HG03060 (cell line): ENCODE data around the gene SORCS3.

Experiments used
- ATAC-seq: cut with Tn5 transposase; IDR thresholded peaks from one replicate; pipeline ENCODE4 v1.9.1; 2021; ENCODE audit warnings: low read depth, moderate number of reproducible peaks; ENCODE audit not compliant: unreplicated experiment

Gene SORCS3

DNA sequence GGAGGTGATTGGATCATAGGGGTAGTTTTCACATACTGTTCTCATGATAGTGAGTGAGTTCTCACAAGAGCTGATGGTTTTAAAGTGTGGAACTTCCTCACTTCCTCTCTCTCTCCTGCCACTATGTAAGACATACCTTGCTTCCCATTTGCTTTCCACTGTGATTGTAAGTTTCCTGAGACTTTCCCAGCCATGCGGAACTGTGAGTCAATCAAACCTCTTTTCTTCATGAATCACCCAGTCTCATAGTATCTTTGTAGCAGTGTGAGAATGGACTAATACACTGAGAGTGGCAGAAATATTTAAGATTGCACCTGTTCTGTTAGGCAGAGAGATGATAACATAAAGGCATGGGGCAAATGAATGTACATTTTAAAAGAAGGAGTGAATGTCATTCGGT lies 507.8 kb downstream of the SORCS3 start:
- ATAC-seq: no peak

DNA sequence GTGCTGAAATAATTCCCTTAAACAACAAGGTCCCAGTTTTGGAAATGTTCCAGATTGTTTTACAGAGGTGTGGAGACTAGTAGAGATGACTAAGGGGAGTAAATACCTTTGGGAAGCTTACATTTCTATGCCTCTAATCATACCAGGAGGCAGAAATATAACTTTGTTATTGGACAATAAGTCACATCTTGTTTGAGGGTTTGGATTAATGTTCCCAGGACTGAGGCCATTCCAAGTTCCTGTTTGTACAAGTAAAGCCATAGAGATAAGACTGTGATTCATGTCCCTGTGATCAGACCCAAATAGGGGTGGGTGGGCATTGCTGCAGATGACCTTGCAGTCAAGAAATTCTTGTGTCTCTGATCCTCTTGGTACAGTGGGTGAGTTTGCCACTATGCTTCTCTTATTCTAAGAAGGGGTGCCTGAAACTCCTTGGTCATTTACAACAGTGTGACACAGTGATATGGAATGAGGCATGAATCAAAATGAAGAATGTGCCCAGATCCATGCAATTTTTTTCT lies 508.3 kb downstream of the SORCS3 start:
- ATAC-seq: no peak

DNA sequence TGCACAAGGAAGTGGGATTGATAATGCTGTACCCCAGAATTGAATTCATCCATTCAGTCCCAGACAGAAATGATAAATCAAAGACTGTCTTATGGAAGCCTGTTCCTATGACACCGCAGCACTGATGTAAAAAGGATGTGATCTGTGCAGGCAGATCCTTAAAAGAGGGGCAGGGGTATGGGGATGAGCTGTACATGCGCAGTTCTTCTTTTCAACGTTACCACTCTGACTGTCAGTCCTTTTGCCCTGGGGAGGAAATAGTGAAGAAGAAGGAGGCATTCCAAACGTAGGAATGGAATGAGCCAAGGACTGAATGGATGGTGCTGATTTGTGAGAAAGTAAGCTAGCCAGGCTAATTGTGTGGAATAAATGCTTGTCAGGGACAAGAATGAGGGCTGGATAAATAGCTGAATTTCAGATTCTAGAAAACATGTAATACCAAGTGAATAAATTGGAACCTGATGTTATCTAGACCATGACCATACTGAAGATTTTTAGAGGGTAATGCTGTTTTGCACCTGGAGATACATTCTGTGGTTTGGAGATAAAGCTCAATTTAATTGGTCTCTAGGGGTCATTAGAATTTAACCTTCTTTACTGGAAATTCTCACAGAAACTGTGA lies 509.3 kb downstream of the SORCS3 start:
- no peak for ATAC-seq

DNA sequence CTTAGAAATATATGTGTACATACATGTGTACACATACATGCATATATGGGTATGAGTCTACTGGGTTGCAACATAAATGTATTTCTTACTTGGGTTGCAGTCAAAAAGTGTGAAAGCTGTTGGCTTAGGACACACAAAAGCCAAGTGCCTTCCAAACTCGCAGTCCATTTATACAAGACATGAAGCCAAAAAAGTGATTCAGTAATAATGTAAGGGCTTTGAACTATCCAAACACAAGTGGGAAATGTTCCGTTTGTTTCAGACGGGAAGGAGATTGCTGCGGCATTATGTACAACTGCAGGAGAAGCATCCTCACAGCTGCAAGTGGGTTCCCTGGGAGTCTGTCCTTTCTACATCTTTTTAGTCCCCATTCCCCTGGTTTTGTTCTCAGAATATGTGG lies 513.6 kb downstream of the SORCS3 start:
- no peak for ATAC-seq

DNA sequence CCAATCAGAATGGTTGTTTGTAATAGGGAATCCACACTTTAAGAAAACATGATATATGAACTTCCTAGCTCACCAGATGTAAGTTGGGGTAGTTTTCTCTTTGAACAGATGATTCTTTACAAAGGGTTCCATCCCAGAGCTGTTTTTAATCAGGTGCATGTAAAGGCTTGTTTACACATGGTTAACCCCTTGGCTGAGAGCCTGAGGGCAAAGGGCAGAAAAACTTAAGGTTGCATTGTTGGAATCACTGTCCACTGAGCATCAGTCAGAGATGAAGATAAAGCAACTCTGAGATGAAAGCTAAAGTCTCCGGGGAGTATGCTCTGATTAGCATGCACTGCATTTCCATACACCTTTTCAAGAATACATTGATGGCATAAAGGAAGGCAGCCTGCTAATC lies 518.2 kb downstream of the SORCS3 start:
- ATAC-seq: no peak

DNA sequence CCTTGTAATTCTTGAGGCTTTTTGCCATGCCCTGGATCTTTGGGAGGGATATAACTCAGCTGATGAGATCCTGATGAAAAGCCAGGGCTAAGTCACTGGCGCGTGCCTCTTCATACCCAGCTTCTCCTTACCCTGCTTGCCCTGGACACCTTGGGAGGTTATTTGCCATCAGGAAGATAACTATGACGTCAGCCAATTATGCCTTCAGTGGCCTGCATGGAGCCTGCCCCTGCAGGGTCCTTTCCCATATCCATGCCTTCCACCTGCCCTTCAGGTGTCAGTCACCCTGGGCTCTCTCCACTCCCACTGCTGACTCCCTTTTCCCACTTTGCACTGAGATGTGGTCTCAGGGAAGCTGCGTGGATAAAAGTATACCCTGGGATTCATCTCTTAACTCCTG lies 520.1 kb downstream of the SORCS3 start:
- ATAC-seq: no peak

DNA sequence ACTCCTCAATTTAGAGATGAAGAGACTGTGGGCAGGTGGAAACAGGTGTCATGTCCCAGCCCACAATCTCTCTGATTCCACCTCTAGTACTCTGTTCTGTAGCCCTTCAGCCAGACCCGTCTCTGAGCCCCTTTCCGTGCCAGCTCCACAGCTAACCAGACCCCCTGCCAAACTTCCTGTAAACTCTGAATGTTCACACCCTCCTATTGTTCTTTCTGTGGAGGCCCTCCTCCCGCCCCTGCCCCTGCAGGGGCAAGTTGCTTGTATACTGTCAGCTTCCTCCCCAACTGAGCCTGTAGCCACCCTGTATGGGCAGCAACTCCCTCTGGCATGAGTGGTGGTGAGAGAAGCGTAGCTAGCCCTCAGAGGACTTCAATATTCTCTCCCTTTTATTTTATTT lies 520.7 kb downstream of the SORCS3 start:
- no peak for ATAC-seq

DNA sequence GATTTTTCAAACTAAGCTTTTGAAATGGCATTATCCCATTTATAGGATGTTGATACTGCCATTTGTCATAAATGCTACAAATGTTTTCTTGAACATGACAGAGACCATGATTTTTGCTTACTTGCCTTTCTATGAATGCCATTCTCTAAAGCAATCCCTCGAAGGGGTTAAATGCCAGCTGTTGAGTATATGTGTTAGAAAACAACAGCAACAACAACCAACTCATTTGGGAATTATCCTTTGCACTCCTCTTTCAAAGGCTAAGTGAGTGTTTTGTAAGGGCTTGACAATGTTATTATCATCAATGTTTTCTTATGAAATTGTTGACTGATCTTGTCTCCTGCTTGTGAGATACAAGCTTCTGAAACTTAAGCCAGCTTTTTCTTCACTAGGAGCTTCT lies 529.4 kb downstream of the SORCS3 start:
- no peak for ATAC-seq

DNA sequence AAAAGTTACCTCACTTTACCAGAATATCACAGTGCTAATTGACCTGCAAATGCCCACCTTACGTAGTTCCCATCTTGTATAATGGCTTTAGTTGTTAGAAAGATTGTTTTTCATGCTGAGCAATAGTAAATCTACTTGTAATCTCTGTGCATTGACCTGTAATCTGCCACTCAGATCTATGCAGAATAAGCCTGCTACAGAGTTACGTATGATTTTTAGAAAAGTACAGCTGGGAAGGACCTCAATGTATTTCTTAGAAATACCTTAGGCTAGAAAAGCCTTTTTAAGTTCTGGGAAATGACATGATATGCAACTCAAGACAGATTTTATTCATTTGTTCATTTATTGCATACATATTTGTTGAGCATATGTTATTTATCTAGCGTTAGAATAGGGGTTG lies 530.9 kb downstream of the SORCS3 start:
- no peak for ATAC-seq

DNA sequence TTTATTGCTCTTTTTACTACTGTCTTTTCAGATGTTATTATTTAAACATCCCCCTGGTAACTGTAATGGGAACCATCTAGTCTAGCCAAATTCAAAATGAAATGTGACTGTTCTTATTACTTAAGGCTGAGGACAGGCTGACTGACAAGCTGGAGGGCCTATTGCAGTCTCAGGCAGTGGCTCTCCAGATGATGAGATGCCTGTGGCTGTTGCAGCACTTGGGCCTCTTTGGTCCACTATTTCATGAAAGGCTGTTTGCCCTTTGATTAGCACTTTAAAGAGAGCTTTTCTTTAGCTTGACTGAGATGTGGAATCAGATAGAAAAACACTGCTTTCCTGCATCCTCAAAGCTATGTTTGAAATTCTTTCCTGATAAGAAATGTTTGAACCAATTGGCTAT lies 540.5 kb downstream of the SORCS3 start:
- ATAC-seq: no peak

DNA sequence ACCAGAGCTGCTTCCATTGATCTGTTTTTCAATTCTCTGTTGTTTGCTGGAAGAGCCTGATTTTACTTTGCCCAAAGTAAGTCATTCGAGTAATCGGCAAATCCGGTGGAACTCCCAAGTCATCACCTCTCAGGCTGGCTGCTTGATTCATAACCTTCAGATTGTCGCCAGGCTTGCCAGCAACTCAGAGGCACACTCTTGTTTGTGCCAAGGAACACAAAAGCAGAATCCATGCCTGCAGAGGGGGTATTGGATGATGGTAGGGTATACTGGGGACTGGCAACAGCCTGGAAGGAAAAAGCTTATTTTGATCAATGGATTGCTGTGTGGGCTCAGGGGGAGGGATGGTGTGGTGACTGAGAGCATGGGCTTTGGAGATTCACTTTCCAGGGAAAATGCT lies 542.4 kb downstream of the SORCS3 start:
- no peak for ATAC-seq

DNA sequence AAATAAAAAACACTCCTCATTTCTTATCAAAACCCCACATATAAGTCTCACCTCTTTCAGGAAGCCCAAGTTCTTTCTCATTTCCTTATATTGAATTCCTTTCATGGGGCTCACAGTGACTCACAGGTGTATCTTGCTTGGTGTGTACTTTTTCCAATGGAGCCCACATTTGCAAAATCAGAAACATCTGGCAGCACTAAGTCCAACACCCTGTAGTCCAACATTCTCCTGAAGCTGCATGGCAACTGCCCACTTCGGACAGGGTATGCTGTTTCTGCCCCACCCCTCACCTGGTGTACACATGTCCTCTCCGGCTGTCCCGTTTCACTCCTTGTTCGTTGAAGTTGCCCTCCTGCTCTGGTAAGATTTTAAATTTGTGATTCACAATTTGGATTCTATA lies 544.1 kb downstream of the SORCS3 start:
- ATAC-seq: no peak

DNA sequence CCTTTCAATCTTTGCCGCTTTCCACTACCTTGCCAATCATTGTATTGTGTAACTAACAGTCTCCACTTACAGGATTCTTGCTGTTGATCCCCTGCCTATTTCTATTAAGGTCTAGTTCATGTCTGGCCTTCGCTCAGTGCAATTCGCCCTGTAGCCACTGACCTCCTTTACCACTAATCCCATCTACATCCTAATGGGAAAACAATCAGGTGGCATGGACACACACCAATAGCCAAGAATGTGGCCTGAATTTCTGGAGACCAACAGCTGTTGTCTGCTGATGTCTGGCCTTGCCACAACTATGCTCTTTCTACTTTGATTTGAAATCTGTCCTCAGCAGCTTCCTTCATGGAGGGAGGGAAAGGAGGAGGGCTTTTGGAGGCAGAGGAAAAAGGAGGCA lies 546.2 kb downstream of the SORCS3 start:
- no peak for ATAC-seq

DNA sequence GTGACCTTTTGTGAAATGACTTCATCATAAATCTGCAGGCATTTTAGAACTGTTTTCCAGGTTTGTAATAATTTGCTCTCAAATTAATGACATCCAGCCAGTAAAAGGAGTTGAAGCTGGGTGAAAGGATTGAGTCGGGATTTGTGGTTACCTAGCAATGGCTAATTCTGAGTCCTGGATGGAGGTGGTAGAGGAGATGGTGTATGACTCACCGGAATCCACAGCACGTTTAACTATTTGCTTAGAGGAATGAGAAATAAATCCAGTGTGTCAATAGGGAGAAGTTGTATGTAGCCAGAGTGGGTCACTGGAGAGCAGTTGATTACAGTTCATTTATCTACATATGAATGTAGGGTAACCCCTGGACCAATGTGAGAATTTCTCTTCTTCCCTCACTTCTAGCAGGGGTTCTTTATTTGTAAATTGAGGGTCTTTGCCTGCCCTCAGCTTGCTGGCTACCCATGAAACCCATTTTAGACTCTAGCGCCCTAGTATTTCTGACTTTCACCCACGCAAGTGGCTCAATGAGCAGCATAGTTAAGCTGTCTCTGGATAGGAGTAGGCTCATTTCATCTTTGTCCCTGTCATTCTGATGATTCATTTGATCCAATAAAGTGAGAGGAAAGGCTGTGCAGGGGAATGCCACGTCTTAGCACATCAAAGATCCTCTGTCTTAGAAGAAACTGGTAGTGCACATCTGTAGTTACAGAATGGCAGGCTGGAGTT lies 547.8 kb downstream of the SORCS3 start:
- ATAC-seq: no peak

DNA sequence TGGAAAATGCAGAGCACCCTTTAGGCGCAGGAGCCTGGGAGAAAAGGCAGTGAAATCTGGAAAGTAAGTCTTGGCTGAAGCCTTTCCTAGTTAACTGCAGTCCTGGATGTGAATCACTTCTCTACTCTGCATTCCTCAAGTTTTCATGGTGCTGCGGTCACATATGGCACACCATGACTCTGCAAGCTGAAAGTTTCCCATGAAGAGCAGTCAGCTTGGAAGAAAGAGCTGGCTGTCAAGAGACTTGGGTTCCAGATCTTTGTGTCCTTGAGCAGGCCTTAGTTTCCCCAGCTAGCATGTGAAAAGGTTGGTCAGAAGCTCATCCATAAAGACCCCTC lies 548.3 kb downstream of the SORCS3 start:
- ATAC-seq: no peak

DNA sequence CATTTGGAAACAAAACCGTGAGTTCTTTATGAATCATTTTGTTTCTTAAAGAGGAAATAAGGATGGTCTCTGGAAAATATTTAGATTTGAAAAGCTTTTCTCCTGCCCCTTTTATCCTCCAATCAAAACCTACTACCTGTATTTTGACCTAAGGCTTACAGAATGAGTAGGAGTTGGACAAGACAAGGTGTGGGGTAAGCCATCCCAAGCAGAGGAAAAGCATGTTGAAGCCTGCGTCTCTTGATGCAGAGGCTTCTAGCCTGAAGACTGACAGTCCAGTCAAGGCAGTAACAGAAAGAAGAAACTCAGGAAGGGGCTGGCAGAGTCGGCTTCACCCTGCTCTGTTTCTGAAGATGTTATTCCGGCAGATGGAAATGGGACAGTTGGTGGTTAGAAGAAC lies 551.1 kb downstream of the SORCS3 start:
- no peak for ATAC-seq

DNA sequence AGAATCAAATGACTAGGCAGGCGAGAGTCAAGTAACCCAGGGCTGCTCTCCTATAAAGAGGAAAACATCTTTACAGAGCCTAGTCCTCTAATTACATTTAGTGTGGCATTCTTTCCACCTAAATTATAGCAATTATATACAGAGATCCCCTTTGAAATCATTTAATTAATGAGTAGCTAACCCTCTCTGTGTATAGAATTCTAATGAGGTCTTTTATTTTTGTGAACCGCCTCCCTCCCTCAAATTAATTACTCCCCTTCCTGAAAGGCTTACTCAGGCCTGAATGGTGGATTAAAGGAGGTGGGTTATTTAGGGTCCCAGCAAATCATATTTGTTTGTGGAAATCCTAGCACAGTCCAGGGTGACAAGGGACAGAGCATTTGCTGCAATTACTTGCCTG lies 551.8 kb downstream of the SORCS3 start:
- ATAC-seq: no peak

DNA sequence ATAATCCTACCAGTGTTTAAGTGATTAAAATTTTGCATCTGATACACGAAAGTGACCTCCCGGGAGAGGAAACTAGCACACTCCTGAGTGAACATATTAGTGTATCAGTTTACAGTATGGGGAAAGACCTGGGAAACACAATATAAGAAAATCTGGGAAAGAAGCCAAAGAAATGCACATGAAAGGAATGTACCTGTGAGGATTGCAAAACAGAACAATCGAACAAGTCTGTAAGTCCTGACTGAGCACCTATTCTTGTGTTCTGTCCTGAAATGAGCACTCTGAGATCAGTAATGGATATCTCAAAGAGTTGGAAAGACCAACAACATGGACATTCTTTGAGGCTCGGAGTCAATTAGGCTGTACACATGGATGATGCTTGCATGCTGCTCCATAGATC lies 554.7 kb downstream of the SORCS3 start:
- no peak for ATAC-seq

DNA sequence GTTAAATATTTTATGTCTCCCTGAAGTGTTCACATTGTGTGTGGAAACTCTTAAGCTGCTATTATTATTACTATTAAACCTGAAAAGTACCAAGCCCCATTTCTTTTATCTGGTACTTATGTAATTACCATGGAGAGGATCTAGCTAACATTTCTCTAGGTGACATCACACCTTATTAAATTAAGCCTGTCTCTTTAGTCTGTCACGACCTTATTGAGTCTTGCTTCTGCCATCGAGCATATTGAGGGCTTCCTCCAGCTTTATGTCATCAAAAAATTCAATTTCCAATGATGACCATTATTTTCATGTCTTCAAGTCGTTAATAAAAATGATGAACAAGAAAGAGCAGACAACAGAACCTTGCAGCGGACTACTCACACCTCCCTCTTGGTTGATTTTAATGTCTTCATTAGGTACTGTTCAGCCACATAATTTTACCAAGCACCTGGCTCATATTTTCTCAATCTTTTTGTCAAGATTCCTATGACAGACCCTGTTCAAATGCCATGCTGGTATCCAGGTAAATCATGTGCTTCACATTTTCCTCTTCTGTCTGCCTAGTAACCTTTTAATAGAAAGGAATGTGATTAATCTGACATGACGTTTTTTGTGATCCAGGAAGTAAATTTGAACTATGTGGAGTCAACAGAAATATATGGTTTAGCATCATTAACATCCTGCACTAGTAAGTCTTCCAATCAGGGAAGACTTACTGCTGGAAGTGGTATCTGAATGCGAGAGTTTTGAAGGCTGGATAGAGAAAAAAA lies 556.7 kb downstream of the SORCS3 start:
- no peak for ATAC-seq

DNA sequence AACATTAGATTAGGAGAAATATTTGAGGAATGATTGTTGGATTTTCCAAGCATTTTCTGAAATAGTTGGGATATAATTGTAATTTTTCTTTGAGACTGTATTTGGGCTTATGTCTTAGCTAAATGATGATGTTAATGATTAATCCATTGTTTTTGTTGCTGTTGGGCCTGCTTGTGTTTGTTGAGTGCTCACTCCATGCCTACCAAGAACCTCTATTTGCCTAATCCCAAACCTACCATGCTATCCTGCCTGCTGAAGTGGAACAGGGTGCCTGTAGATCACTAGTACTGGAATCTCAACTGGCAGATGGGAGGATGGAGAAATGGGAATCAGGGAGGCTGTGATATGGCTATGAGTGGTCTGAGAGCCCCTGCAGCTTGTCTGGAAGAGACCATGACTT lies 565.5 kb downstream of the SORCS3 start:
- ATAC-seq: no peak

DNA sequence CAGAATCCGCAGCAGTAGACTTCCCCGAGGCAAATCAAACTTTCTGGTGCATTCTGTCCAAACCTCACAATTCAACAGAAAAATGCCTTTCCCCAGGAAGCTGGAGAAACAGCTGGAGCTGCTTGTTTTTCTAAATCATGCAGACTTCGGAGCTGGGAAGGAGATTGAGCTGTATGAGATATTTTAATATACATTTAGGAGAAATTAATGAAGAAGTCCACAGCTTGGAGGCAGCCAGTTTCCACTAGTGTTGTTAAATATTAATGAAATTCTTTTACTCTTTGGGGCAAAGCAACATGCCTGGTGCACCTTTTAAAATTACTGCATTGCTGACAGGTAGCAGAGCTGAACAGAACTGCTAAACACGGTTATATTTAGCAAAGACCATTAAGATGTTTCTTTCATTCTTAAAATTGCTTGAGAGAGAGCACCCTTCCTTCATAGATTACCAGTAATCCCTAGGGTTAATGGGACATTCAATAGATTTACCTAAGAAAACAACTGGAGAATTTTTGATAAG lies 566.4 kb downstream of the SORCS3 start:
- no peak for ATAC-seq

DNA sequence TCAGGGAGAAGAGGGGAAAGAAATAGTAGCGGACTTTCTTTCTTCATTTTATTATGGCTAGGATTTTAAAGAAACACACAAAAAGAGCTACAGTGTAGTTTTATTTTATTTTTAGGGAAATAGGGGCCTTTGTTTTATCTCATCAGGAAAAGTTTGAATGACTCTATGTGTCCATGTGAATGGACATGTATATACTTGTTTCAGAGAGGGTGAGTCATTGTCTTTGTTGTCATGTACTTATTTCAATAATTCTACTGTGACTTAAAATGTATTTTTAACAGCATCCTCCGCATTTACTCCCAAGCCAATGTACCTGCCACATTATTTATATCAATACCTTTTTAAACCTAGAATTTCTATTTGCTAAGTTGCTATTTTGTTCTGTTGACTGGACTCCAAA lies 569.5 kb downstream of the SORCS3 start:
- ATAC-seq: no peak
